Esophagus (tissue), 2 donors: ENCODE measurements around the gene ANAPC1. TPM values are rescaled to one million over a fixed set of nuclear protein-coding genes. Genes with fewer than 3 reads are reported as not detected.
"Not testable (repeated sequence)": the region's sequence is repeated elsewhere in the genome, so short reads cannot be mapped to it uniquely, and the experiment has no call there.

ENCODE experiments used
- H3K27ac ChIP-seq, 2 donors: one replicate each; pipeline ENCODE4 v1.5.1; 2013; ENCODE audit warnings: low read depth in 2 of 2, mild to moderate bottlenecking in 2 of 2, inconsistent platforms in 1 of 2, low read length in 1 of 2, moderate library complexity in 1 of 2
- H3K27me3 ChIP-seq, 2 donors: one replicate each; pipeline ENCODE4 v1.6.1; 2013; ENCODE audit warnings: low read length in 2 of 2, control low read depth in 1 of 2, mild to moderate bottlenecking in 1 of 2; ENCODE audit not compliant: insufficient read depth in 2 of 2, control insufficient read depth in 1 of 2
- H3K36me3 ChIP-seq, 2 donors: one replicate each; pipeline ENCODE4 v1.6.1; 2013; ENCODE audit warnings: low read length in 1 of 2; ENCODE audit not compliant: control insufficient read depth in 2 of 2, insufficient read depth in 2 of 2
- H3K4me1 ChIP-seq, 2 donors: one replicate each; pipeline ENCODE4 v1.6.1; 2013; ENCODE audit warnings: low read length in 1 of 2; ENCODE audit not compliant: control insufficient read depth in 2 of 2, insufficient read depth in 2 of 2
- H3K4me3 ChIP-seq, 2 donors: one replicate each; pipeline ENCODE4 v1.5.1; 2013; ENCODE audit warnings: low read length in 2 of 2, mild to moderate bottlenecking in 2 of 2, low read depth in 1 of 2, moderate library complexity in 1 of 2
- H3K9me3 ChIP-seq, 2 donors: one replicate each; pipeline ENCODE4 v1.6.1; 2013; ENCODE audit warnings: mild to moderate bottlenecking in 2 of 2, low read depth in 1 of 2, low read length in 1 of 2, moderate library complexity in 1 of 2; ENCODE audit not compliant: control insufficient read depth in 2 of 2, insufficient read depth in 1 of 2
- WGBS, 2 donors: extraction: QIAGEN DNeasy Blood & Tissue Kit; methylation state at CpG; one replicate each; pipeline ENCODE4 v1.1.7; 2013; 5-methylcytosine and 5-hydroxymethylcytosine counted together
- polyA plus RNA-seq, 2 donors: library from polyadenylated mRNA; stranded (reverse); fragments of 200-250 nt; gene quantifications; one replicate each; pipeline ENCODE4 v1.2.3, GENCODE V29; 2013
- donor health status: healthy with polysubstance abuse.
- donor health status: Bipolar disorder and iron deficiency.

ANAPC1 gene
- polyA plus RNA-seq, 2 donors = 6.1 to 6.9 TPM

- H3K27ac ChIP-seq, H3K4me1 ChIP-seq, H3K27me3 ChIP-seq, H3K4me3 ChIP-seq, H3K36me3 ChIP-seq, H3K9me3 ChIP-seq: not testable (repeated sequence)
- 82 to 83% methylated on average over 3 of the region's 3 CpGs for WGBS, 2 donors
Observed at GRCh38 chr2:111834221-111834620, 49.8 kb downstream of the ANAPC1 start.

- WGBS, 2 donors = 88 to 89% methylated on average over 1 of the region's 1 CpG
- not testable (repeated sequence) for H3K4me3 ChIP-seq, H3K4me1 ChIP-seq, H3K9me3 ChIP-seq, H3K27me3 ChIP-seq, H3K36me3 ChIP-seq, H3K27ac ChIP-seq
Observed at GRCh38 chr2:111830479-111830878, 53.5 kb downstream of the ANAPC1 start.

- not testable (repeated sequence) for H3K36me3 ChIP-seq
Observed at GRCh38 chr2:111828217-111828766, 55.7 kb downstream of the ANAPC1 start.

GRCh38 chr2:111812970-111813622, 70.9 kb downstream of the ANAPC1 start:
- not testable (repeated sequence) for H3K27ac ChIP-seq, H3K4me1 ChIP-seq, H3K9me3 ChIP-seq, H3K36me3 ChIP-seq, H3K4me3 ChIP-seq, H3K27me3 ChIP-seq
- 80 to 85% methylated on average over 1 of the region's 7 CpGs for WGBS, 2 donors

More at GRCh38 chr2:111828217-111828766, 55.7 kb downstream of the ANAPC1 start:
- H3K27ac ChIP-seq, H3K4me1 ChIP-seq, H3K27me3 ChIP-seq, H3K4me3 ChIP-seq, H3K9me3 ChIP-seq: not testable (repeated sequence)
- 73 to 88% methylated on average over 4 of the region's 4 CpGs for WGBS, 2 donors

GRCh38 chr2:111790633-111791032, 93.4 kb downstream of the ANAPC1 start:
- H3K4me3 ChIP-seq, H3K27me3 ChIP-seq: not testable (repeated sequence)
- WGBS, 2 donors = 88 to 100% methylated on average over 1 of the region's 1 CpG

GRCh38 chr2:111784081-111784480, 99.9 kb downstream of the ANAPC1 start:
- H3K27me3 ChIP-seq, H3K4me3 ChIP-seq, H3K36me3 ChIP-seq, H3K4me1 ChIP-seq, H3K27ac ChIP-seq, H3K9me3 ChIP-seq: not testable (repeated sequence)
- 78 to 86% methylated on average over 2 to 3 of the region's 3 CpGs for WGBS, 2 donors

More at GRCh38 chr2:111790633-111791032, 93.4 kb downstream of the ANAPC1 start:
- H3K27ac ChIP-seq, H3K9me3 ChIP-seq, H3K4me1 ChIP-seq, H3K36me3 ChIP-seq: not testable (repeated sequence)

GRCh38 chr2:111782195-111782594, 101.8 kb downstream of the ANAPC1 start:
- not testable (repeated sequence) for H3K4me3 ChIP-seq, H3K27ac ChIP-seq, H3K4me1 ChIP-seq, H3K9me3 ChIP-seq, H3K36me3 ChIP-seq, H3K27me3 ChIP-seq
- WGBS, 2 donors = 72 to 98% methylated on average over 6 of the region's 6 CpGs

GRCh38 chr2:111781443-111782094, 102.4 kb downstream of the ANAPC1 start:
- H3K36me3 ChIP-seq, H3K27ac ChIP-seq, H3K9me3 ChIP-seq, H3K4me1 ChIP-seq, H3K27me3 ChIP-seq, H3K4me3 ChIP-seq: not testable (repeated sequence)
- WGBS, 2 donors = 54 to 63% methylated on average over 8 of the region's 9 CpGs

- not testable (repeated sequence) for H3K4me3 ChIP-seq, H3K9me3 ChIP-seq, H3K36me3 ChIP-seq, H3K27ac ChIP-seq, H3K4me1 ChIP-seq, H3K27me3 ChIP-seq
- 85% methylated on average over 4 of the region's 4 CpGs for WGBS, 2 donors
Observed at GRCh38 chr2:111777155-111777554, 106.8 kb downstream of the ANAPC1 start.

- H3K27me3 ChIP-seq, H3K9me3 ChIP-seq, H3K36me3 ChIP-seq, H3K4me1 ChIP-seq, H3K27ac ChIP-seq, H3K4me3 ChIP-seq: not testable (repeated sequence)
- 83% methylated on average over 1 of the region's 3 CpGs; no CpG with 5 or more reads in 1 of the 2 donors for WGBS, 2 donors
Observed at GRCh38 chr2:111776296-111776695, 107.7 kb downstream of the ANAPC1 start.
